Suprapubic skin (tissue), 4 donors: Measurements from ENCODE around the gene MARCHF6. TPM values are rescaled to one million over a fixed set of nuclear protein-coding genes. Genes with fewer than 3 reads are reported as not detected.

Experiments used
- DNase-seq, 2 donors: peaks; one replicate each; pipeline ENCODE4 v3.0.0-alpha.2; 2019; ENCODE audit warnings: low spot score in 2 of 2
- H3K27ac ChIP-seq: fragments of 200-600 bp; sonication (generic); one replicate; pipeline ENCODE4 v1.5.1; 2019
- H3K27me3 ChIP-seq: fragments of 200-600 bp; sonication (generic); one replicate; pipeline ENCODE4 v1.5.1; 2019
- H3K36me3 ChIP-seq: fragments of 200-600 bp; sonication (generic); one replicate; pipeline ENCODE4 v1.5.1; 2019
- H3K4me1 ChIP-seq: fragments of 200-600 bp; sonication (generic); one replicate; pipeline ENCODE4 v1.5.1; 2019
- H3K4me3 ChIP-seq: fragments of 200-600 bp; sonication (generic); one replicate; pipeline ENCODE4 v1.5.1; 2019; ENCODE audit warnings: mild to moderate bottlenecking
- H3K9me3 ChIP-seq: fragments of 200-600 bp; sonication (generic); one replicate; pipeline ENCODE4 v1.5.1; 2019
- CTCF ChIP-seq, 2 donors: fragments of 200-600 bp in 1 of 2; fragments of 450-650 bp in 1 of 2; sonication (generic) in 1 of 2; IDR thresholded peaks; one replicate each; pipeline ENCODE4 v1.5.1; 2016 to 2019; ENCODE audit warnings: antibody characterized with exemption in 2 of 2, mild to moderate bottlenecking in 1 of 2, moderate library complexity in 1 of 2
- EP300 ChIP-seq: sonication (generic); formaldehyde crosslinking; IDR thresholded peaks from one replicate; pipeline ENCODE4 v1.6.1; 2017; ENCODE audit warnings: antibody characterized with exemption
- POLR2A ChIP-seq, 2 donors: fragments of 450-650 bp; IDR thresholded peaks; one replicate each; pipeline ENCODE4 v1.6.1; 2017; ENCODE audit warnings: antibody characterized with exemption in 2 of 2, mild to moderate bottlenecking in 2 of 2, moderate library complexity in 2 of 2
- POLR2AphosphoS5 ChIP-seq, 3 donors: sonication (generic); formaldehyde crosslinking; IDR thresholded peaks; one replicate each; pipeline ENCODE4 v1.6.1; 2017; ENCODE audit warnings: antibody characterized with exemption in 3 of 3
- WGBS: methylation state at CpG from one replicate; pipeline ENCODE4 v1.1.5; 2018; 5-methylcytosine and 5-hydroxymethylcytosine counted together
- total RNA-seq, 4 donors: library from RNA; depleted of rRNA; stranded (reverse); fragments of >200 nt; gene quantifications; one replicate each; pipeline ENCODE4 v1.1.0, GENCODE V29; 2016

Gene MARCHF6, protein sequence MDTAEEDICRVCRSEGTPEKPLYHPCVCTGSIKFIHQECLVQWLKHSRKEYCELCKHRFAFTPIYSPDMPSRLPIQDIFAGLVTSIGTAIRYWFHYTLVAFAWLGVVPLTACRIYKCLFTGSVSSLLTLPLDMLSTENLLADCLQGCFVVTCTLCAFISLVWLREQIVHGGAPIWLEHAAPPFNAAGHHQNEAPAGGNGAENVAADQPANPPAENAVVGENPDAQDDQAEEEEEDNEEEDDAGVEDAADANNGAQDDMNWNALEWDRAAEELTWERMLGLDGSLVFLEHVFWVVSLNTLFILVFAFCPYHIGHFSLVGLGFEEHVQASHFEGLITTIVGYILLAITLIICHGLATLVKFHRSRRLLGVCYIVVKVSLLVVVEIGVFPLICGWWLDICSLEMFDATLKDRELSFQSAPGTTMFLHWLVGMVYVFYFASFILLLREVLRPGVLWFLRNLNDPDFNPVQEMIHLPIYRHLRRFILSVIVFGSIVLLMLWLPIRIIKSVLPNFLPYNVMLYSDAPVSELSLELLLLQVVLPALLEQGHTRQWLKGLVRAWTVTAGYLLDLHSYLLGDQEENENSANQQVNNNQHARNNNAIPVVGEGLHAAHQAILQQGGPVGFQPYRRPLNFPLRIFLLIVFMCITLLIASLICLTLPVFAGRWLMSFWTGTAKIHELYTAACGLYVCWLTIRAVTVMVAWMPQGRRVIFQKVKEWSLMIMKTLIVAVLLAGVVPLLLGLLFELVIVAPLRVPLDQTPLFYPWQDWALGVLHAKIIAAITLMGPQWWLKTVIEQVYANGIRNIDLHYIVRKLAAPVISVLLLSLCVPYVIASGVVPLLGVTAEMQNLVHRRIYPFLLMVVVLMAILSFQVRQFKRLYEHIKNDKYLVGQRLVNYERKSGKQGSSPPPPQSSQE
- 100 to 1,000 TPM in 3 of 4 donors, 10 to 100 TPM in 1; 89.7 to 273 (median 143) TPM for total RNA-seq

- Histone ChIP-seq H3K36me3 (no peaks in the 10 kb centered on the region), H3K4me1 (peaks cover 36% of the 10 kb centered on the region), H3K27ac (peak within 1 kb of the TSS; percentile 98), H3K4me3 (peak within 1 kb of the TSS; percentile 100), H3K27me3 (no peaks in the 10 kb centered on the region), H3K9me3 (no peaks in the 10 kb centered on the region)
- under 1% methylated on average over 73 of the region's 92 CpGs for WGBS
- peak; percentile 96 to 97 for DNase-seq
- TF ChIP-seq EP300 (no peak), CTCF (IDR thresholded peaks at IDR 0.05) (no peak), POLR2A (IDR thresholded peaks at IDR 0.05) (peak in 1 of 2 donors; percentile 81), POLR2AphosphoS5 (IDR thresholded peaks at IDR 0.05) (peak in 2 of 3 donors; percentile 43 to 62)
These were observed at the start of gene MARCHF6 for GRCh38 chr5:10353241-10354047. TSS of gene MARCHF6 (plus strand) at chr5:10353695. CDS start at chr5:10353899, 204 bp downstream.

GRCh38 chr5:10303699-10304170, 49.8 kb upstream of the MARCHF6 start:
- DNase-seq: no peak
- whole genome bisulfite sequencing: 90% methylated on average over 5 of the region's 5 CpGs

DNA sequence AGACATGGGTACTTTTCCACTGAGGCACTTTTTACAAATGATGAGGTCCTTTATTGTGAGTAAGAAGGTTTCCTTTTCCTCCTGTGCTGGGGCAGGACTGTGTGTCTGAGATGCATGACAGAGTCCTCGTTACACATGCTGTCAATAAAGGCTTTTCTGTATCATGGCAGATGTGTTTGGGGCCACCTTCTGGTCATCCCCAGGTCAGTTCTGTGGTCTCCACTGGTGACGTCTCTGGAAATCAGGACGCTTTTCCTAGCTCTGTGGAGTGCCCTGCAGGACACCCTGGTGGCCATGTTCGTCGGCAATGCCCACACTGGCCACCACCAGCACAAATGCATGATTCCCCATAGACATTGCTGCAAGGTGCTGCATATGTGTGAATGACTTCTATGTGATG, 48.6 kb upstream of the MARCHF6 start:
- DNase-seq: no peak

More at GRCh38 chr5:10303699-10304170, 49.8 kb upstream of the MARCHF6 start:
- H3K9me3 ChIP-seq: no peaks in the 10 kb centered on the region
- H3K27ac ChIP-seq: no peak overlapping the region
- TF ChIP-seq POLR2A (IDR thresholded peaks at IDR 0.05) (no peak), POLR2AphosphoS5 (IDR thresholded peaks at IDR 0.05) (no peak), CTCF (IDR thresholded peaks at IDR 0.05) (no peak), EP300 (no peak)
- H3K36me3 ChIP-seq: no peaks in the 10 kb centered on the region
- H3K27me3 ChIP-seq: no peaks in the 10 kb centered on the region
- no peak overlapping the region for H3K4me3 ChIP-seq
- H3K4me1 ChIP-seq: peaks cover 19% of the 10 kb centered on the region

DNA sequence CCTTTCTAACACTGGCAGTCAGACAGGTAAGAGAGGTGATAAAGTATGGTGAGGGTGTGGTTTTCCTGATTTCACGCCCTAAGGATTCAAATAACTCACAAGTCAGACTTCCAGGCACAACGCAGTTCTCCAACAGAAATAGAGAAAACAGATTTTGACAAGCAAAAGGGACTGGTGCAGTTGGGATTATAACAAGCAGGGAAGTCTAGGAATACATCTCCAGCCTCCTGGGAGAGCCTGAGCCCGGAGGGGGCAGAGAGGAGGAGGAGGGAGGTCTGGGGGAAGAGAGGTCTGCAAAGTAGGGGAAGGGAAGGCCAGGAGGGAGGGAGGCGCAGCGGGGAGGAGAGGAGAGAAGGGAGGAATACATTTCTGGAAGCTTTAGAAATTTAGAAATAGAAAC, 47.4 kb upstream of the MARCHF6 start:
- Histone ChIP-seq H3K27me3 (no peaks in the 10 kb centered on the region), H3K9me3 (no peaks in the 10 kb centered on the region), H3K27ac (no peak overlapping the region), H3K4me1 (peaks cover 30% of the 10 kb centered on the region), H3K36me3 (no peaks in the 10 kb centered on the region), H3K4me3 (no peak overlapping the region)
- 54% methylated on average over 5 of the region's 5 CpGs for WGBS
- TF ChIP-seq POLR2A (IDR thresholded peaks at IDR 0.05) (no peak), CTCF (IDR thresholded peaks at IDR 0.05) (no peak), POLR2AphosphoS5 (IDR thresholded peaks at IDR 0.05) (no peak), EP300 (no peak)
- DNase-seq: no peak

More for the DNA sequence above, 48.6 kb upstream of the MARCHF6 start:
- WGBS: 85% methylated on average over 5 of the region's 5 CpGs
- H3K36me3 ChIP-seq: no peaks in the 10 kb centered on the region
- H3K27me3 ChIP-seq: no peaks in the 10 kb centered on the region
- no peak overlapping the region for H3K4me3 ChIP-seq
- peaks cover 21% of the 10 kb centered on the region for H3K4me1 ChIP-seq
- no peak for TF ChIP-seq CTCF (IDR thresholded peaks at IDR 0.05)
- TF ChIP-seq EP300: no peak
- TF ChIP-seq POLR2AphosphoS5 (IDR thresholded peaks at IDR 0.05): no peak
- no peak for TF ChIP-seq POLR2A (IDR thresholded peaks at IDR 0.05)
- no peaks in the 10 kb centered on the region for H3K9me3 ChIP-seq
- H3K27ac ChIP-seq: no peak overlapping the region
